DND-41 (cell line): ENCODE results near the gene DPYSL4.

Experiments
- EZH2 ChIP-seq: IDR thresholded peaks from 3 replicates; pipeline ENCODE4 v1.6.1; 2012; ENCODE audit warnings: borderline replicate concordance, low read depth, mild to moderate bottlenecking, moderate library complexity, low read length, inconsistent platforms; ENCODE audit not compliant: severe bottlenecking
- TF ChIP-seq, protein P1 (sequence below): IDR thresholded peaks from 2 replicates; pipeline ENCODE4 v1.5.1; 2012; ENCODE audit warnings: borderline replicate concordance, low read length, moderate library complexity, mild to moderate bottlenecking; ENCODE audit not compliant: poor library complexity, severe bottlenecking; ENCODE audit errors: extremely low read depth

DNA sequence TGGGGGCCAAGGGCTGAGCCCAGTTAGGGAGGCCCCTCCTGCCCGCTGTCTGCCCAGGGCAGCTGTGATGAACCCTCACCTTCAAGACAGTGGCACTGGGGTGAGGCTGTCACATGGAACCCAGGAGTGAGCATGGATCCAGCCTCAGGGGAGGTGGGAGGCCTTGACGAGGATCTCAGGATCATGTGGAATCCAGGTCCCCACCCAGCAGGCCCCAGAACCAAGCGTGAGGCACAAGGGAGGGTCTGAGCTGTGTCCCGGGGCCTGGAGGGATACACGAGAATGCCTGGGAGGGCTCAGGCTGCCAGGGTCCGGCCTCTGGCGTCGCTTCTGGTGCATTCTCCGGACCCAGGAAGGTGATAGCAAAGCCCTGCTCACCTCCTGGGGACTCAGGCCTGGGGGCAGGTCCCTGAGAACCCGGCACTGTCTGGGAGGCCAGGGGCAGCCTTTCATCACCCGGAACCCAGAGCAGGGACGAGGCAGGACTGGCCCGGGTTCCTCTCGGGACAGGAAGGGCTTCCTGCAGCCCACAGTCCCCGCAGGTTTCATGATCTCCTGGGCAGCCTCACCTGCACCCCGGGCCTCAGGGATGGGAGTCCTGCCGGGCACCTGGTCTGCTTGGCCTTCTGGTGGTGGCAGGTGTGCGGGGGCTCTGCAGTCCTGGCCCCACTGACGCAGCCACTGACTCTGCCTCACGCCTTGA lies 17.5 kb downstream of the DPYSL4 start:
- TF ChIP-seq, protein P1, sequence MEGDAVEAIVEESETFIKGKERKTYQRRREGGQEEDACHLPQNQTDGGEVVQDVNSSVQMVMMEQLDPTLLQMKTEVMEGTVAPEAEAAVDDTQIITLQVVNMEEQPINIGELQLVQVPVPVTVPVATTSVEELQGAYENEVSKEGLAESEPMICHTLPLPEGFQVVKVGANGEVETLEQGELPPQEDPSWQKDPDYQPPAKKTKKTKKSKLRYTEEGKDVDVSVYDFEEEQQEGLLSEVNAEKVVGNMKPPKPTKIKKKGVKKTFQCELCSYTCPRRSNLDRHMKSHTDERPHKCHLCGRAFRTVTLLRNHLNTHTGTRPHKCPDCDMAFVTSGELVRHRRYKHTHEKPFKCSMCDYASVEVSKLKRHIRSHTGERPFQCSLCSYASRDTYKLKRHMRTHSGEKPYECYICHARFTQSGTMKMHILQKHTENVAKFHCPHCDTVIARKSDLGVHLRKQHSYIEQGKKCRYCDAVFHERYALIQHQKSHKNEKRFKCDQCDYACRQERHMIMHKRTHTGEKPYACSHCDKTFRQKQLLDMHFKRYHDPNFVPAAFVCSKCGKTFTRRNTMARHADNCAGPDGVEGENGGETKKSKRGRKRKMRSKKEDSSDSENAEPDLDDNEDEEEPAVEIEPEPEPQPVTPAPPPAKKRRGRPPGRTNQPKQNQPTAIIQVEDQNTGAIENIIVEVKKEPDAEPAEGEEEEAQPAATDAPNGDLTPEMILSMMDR, result no peak
- no peak for TF ChIP-seq EZH2
